Stomach (tissue), 9 donors: ENCODE data around the gene LRTM2. TPM values are rescaled to one million over a fixed set of nuclear protein-coding genes. Genes with fewer than 3 reads are reported as not detected.

Experiments used
- DNase-seq, 2 donors: peaks; one replicate each; pipeline versions ENCODE4 v3.0.0 to v3.0.0-alpha.2; 2013 to 2019
- H3K27ac ChIP-seq, 5 donors: fragments of 200-600 bp in 4 of 5; sonication (generic) in 4 of 5; one replicate each; pipeline ENCODE4 v1.5.1; 2013 to 2019; ENCODE audit warnings: mild to moderate bottlenecking in 1 of 5, moderate library complexity in 1 of 5
- H3K27me3 ChIP-seq, 3 donors: fragments of 200-600 bp; sonication (generic); one replicate each; pipeline ENCODE4 v1.5.1; 2017 to 2019; ENCODE audit warnings: mixed run types in 1 of 3
- H3K36me3 ChIP-seq, 4 donors: fragments of 200-600 bp; sonication (generic); 1 replicate in 3 of 4; 2 replicates in 1 of 4; pipeline ENCODE4 v1.5.1; 2016 to 2019
- H3K4me1 ChIP-seq, 4 donors: fragments of 200-600 bp; sonication (generic); one replicate each; pipeline ENCODE4 v1.5.1; 2016 to 2019
- H3K4me3 ChIP-seq, 4 donors: fragments of 200-600 bp; sonication (generic) in 3 of 4; one replicate each; pipeline ENCODE4 v1.5.1; 2016 to 2019; ENCODE audit warnings: mild to moderate bottlenecking in 1 of 4
- H3K9me3 ChIP-seq, 4 donors: fragments of 200-600 bp; sonication (generic); one replicate each; pipeline ENCODE4 v1.5.1; 2016 to 2019
- CTCF ChIP-seq, 7 experiments: fragments of 450-650 bp in 4 of 7; fragments of 200-600 bp in 3 of 7; sonication (generic) in 3 of 7; IDR thresholded peaks; one replicate each; pipeline ENCODE4 v1.5.1; 2016 to 2019; ENCODE audit warnings: antibody characterized with exemption in 7 of 7, control low read depth in 2 of 7, mild to moderate bottlenecking in 1 of 7
- EP300 ChIP-seq: sonication (generic); formaldehyde crosslinking; IDR thresholded peaks from one replicate; pipeline ENCODE4 v1.6.1; 2017; ENCODE audit warnings: antibody characterized with exemption
- POLR2A ChIP-seq, 4 donors: fragments of 450-650 bp; IDR thresholded peaks; one replicate each; pipeline ENCODE4 v1.6.1; 2016; ENCODE audit warnings: antibody characterized with exemption in 4 of 4, control low read depth in 2 of 4, mild to moderate bottlenecking in 1 of 4, moderate library complexity in 1 of 4
- POLR2AphosphoS5 ChIP-seq, 3 donors: sonication (generic); formaldehyde crosslinking; IDR thresholded peaks; one replicate each; pipeline ENCODE4 v1.6.1; 2016; ENCODE audit warnings: antibody characterized with exemption in 3 of 3
- WGBS, 5 donors: extraction: QIAGEN DNeasy Blood & Tissue Kit in 3 of 5; methylation state at CpG; one replicate each; pipeline versions ENCODE4 v1.1.5 to v1.1.7; 2013 to 2018; 5-methylcytosine and 5-hydroxymethylcytosine counted together
- intact Hi-C: fragments of 100-400 bp; cut with DNase I; formaldehyde crosslinking; loops from one replicate; pipeline ENCODE4 v1.15.1; 2023; ENCODE audit warnings: low total_unique reads
- polyA plus RNA-seq, 3 donors: library from polyadenylated mRNA; stranded (reverse); fragments of 200-250 nt; gene quantifications; one replicate each; pipeline ENCODE4 v1.2.3, GENCODE V29; 2013
- total RNA-seq, 5 donors: library from RNA; depleted of rRNA; stranded (reverse); fragments of >200 nt; gene quantifications; one replicate each; pipeline versions ENCODE4 v1.1.0 to v1.2.3, GENCODE V29; 2014 to 2016
- donor health status: healthy with polysubstance abuse.
- donor health status: Bipolar disorder and iron deficiency.
- donor health status: healthy.

Gene LRTM2
- total and polyA plus RNA-seq, 8 donors: 0.03 TPM; not detected in 7

GRCh38 chr12:1881936-1882335, 61.6 kb downstream of the LRTM2 start:
- Histone ChIP-seq H3K36me3 (no peaks in the 10 kb centered on the region), H3K9me3 (no peaks in the 10 kb centered on the region), H3K4me1 (peaks cover 0 to 7% (median 5%) of the 10 kb centered on the region in 4 donors), H3K27me3 (peaks cover 0 to 11% (median 0%) of the 10 kb centered on the region in 3 donors), H3K4me3 (no peak overlapping the region), H3K27ac (no peak overlapping the region)
- TF ChIP-seq EP300: no peak
- TF ChIP-seq POLR2A (IDR thresholded peaks at IDR 0.05): no peak
- TF ChIP-seq POLR2AphosphoS5 (IDR thresholded peaks at IDR 0.05): no peak
- WGBS, 5 donors: 51 to 58% (median 56%) methylated on average over 1 to 3 of the region's 3 CpGs
- no peak for DNase-seq
- intact Hi-C loops: no loop called here

- H3K36me3 ChIP-seq: no peaks in the 10 kb centered on the region
- no peak overlapping the region for H3K27ac ChIP-seq
- no peak for DNase-seq
- TF ChIP-seq CTCF (IDR thresholded peaks at IDR 0.05): no peak
- no peak for TF ChIP-seq EP300
- no peak for TF ChIP-seq POLR2A (IDR thresholded peaks at IDR 0.05)
- no peak for TF ChIP-seq POLR2AphosphoS5 (IDR thresholded peaks at IDR 0.05)
- intact Hi-C loops: no loop called here
- H3K4me1 ChIP-seq: peaks cover 0 to 7% (median 5%) of the 10 kb centered on the region in 4 donors
- H3K9me3 ChIP-seq: no peaks in the 10 kb centered on the region
- no peak overlapping the region for H3K4me3 ChIP-seq
- H3K27me3 ChIP-seq: peaks cover 0 to 11% (median 0%) of the 10 kb centered on the region in 3 donors
- 75 to 87% (median 80%) methylated on average over 8 of the region's 8 CpGs for WGBS, 5 donors
Measured at GRCh38 chr12:1882405-1882804, 62.0 kb downstream of the LRTM2 start.

GRCh38 chr12:1882850-1883470, 62.6 kb downstream of the LRTM2 start:
- Histone ChIP-seq H3K4me3 (no peak overlapping the region), H3K4me1 (peaks cover 0 to 7% (median 5%) of the 10 kb centered on the region in 4 donors), H3K36me3 (no peaks in the 10 kb centered on the region), H3K27me3 (peaks cover 0 to 11% (median 0%) of the 10 kb centered on the region in 3 donors), H3K9me3 (peaks cover 0 to 2% (median 0%) of the 10 kb centered on the region in 4 donors), H3K27ac (no peak overlapping the region)
- DNase-seq: no peak
- intact Hi-C loops: no loop called here
- 90 to 95% (median 91%) methylated on average over 16 to 19 of the region's 19 CpGs for WGBS, 5 donors
- no peak for TF ChIP-seq POLR2A (IDR thresholded peaks at IDR 0.05)
- no peak for TF ChIP-seq EP300
- no peak for TF ChIP-seq CTCF (IDR thresholded peaks at IDR 0.05)
- no peak for TF ChIP-seq POLR2AphosphoS5 (IDR thresholded peaks at IDR 0.05)

GRCh38 chr12:1883513-1883912, 63.1 kb downstream of the LRTM2 start:
- Histone ChIP-seq H3K27ac (no peak overlapping the region), H3K27me3 (peaks cover 0 to 11% (median 0%) of the 10 kb centered on the region in 3 donors), H3K4me3 (no peak overlapping the region), H3K4me1 (peaks cover 0 to 7% (median 5%) of the 10 kb centered on the region in 4 donors), H3K36me3 (no peaks in the 10 kb centered on the region), H3K9me3 (peaks cover 0 to 5% (median 0%) of the 10 kb centered on the region in 4 donors)
- intact Hi-C loops: no loop called here
- TF ChIP-seq EP300 (no peak), CTCF (IDR thresholded peaks at IDR 0.05) (no peak), POLR2A (IDR thresholded peaks at IDR 0.05) (no peak), POLR2AphosphoS5 (IDR thresholded peaks at IDR 0.05) (no peak)
- 76 to 96% (median 90%) methylated on average over 8 of the region's 8 CpGs for WGBS, 5 donors
- no peak for DNase-seq

GRCh38 chr12:1884651-1885050, 64.3 kb downstream of the LRTM2 start:
- no peak overlapping the region for H3K27ac ChIP-seq
- 91 to 98% (median 95%) methylated on average over 9 of the region's 9 CpGs for WGBS, 5 donors
- peaks cover 0 to 7% (median 5%) of the 10 kb centered on the region in 4 donors for H3K4me1 ChIP-seq
- H3K27me3 ChIP-seq: peaks cover 0 to 11% (median 0%) of the 10 kb centered on the region in 3 donors
- peaks cover 0 to 5% (median 0%) of the 10 kb centered on the region in 4 donors for H3K9me3 ChIP-seq
- intact Hi-C loops: no loop called here
- no peak overlapping the region for H3K4me3 ChIP-seq
- H3K36me3 ChIP-seq: no peaks in the 10 kb centered on the region
- no peak for DNase-seq
- no peak for TF ChIP-seq CTCF (IDR thresholded peaks at IDR 0.05)
- TF ChIP-seq POLR2A (IDR thresholded peaks at IDR 0.05): no peak
